ENCODE data around the gene PKNOX2.

Gene PKNOX2

DNA sequence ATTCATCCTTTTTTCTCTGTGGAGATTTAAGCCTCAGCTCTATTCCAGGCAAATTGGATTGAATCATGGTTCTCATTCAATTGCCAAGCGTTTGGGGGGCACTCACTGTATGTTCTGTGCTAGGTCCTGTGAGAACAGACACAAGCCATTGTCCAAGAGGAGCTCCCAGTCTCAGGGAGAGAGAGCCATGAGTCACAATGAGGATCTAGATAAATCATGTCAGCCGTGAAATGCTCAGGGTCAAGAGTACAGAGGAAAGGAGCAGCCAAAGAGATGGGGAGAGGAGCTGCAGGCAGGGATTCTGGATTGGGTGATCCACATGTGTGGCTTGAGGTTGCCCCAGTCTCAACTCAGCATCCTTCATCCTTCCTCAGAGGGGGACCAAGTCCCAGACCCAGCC is 237.9 kb downstream of the PKNOX2 start:
- TF ChIP-seq JUND (IDR thresholded peaks at IDR 0.05; ENCODE audit: low read depth), result no peak
- in situ Hi-C loops (cut with HindIII; ENCODE audit: low pct_unique_long_range_greater_than_20kb, low sequenced_read_pairs), result no loop called here
- DNase-seq (ENCODE audit: low read depth in 1 of 2, low spot score in 1 of 2), result no peak

DNA sequence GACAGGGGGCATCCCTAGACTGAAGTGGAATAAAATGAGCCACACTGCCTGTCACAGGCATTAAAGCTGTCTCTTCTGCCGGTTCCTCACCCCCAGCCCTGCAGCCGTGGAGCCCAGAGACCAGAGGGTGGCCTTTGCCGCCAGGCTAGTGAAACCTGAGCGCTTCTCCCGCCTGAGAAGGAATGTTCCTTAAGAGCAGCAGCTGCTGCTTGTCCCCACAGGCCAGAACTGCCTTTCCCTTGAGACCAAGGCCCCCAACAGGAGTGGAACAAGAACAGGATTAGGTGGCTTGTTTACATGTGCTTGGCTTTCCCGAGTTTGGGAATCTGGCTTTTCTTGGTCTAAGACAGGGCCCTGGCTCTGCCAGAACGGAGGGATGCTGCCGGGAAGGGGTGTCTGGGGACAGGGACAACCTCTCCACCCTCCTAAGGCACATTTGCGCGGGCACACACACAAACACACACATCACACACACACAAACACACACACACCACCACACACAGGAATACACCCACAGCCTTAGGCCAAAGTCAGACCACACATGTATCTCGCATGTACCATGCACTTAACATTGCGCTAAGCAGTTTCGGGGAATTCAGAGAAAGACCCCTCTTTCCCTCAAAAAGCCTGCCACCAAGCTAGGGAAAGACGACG is 239.7 kb downstream of the PKNOX2 start:
- no peak for DNase-seq (ENCODE audit: low read depth in 1 of 2, low spot score in 1 of 2)
- TF ChIP-seq JUND (IDR thresholded peaks at IDR 0.05; ENCODE audit: low read depth), result no peak
- in situ Hi-C loops (cut with HindIII; ENCODE audit: low pct_unique_long_range_greater_than_20kb, low sequenced_read_pairs), result no loop called here

DNA sequence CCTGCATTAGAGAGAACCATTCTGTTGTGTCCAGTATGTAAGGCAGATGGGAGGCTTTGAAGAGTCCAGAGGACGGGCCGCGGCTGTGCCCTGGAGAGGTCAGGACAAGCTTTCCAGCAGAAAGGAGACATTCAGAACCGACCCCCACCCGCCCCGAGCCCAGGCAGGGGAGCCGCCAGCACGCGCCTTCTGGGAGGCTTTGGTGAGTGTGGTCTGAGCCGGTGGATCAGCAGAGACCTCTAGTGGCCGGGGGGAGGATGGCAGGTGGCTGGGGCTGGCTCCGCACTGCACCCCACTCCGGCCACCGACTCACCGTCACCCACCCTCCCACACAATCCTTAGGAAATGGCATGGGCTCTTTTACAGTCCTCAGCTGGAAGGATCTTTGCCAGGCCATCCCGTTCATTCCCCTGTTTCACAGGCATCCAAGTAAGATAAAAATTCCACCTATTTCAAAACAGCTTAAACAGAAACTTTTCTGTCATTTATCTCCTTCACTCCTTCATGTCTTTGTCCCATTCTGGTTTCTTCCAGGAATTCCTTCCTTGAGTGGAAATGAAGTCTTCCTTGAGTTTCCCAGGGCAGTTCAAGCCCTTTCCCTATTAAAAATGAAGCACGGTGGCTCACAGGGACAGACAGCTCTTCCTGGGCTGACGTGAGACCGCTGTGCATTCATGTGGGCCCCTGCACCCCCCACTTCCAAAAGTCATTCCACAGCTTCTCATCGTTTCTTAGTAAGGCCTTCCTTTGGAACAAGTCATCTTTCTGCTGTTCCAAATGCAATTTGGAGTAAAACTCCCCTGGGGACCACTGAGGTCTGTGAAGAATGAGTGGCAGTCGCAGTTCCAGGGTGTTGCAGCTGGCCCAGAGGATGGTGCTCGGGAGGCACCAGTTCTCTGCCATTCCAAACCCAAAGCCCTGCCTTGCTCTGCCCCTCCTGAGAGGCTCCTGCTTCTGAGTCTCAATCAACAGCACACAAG is 240.6 kb downstream of the PKNOX2 start:
- in situ Hi-C loops (cut with HindIII; ENCODE audit: low pct_unique_long_range_greater_than_20kb, low sequenced_read_pairs), result no loop called here
- peak; percentile 63 to 67 for DNase-seq (ENCODE audit: low read depth in 1 of 2, low spot score in 1 of 2)

DNA sequence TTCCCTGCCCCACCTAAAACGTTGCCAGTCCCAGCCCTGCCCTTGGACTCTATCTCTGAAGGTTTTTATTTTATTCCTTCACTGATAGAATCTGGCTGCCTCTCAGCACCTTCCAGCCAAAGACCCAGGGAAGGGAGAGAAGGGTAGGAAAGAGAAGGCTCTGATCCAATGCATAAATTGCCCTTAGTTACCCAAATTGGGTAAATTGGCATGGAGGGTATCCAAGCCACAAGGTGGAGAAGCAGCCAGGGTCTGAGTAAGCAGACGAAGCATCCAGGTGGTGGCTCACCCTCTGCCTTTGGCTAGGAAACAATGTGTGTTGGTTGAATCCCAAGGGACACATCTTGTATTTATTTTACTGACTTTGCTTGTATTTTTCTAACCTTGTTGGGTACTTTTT is 242.5 kb downstream of the PKNOX2 start:
- DNase-seq (ENCODE audit: low read depth in 1 of 2, low spot score in 1 of 2), result no peak
- no peak for TF ChIP-seq JUND (IDR thresholded peaks at IDR 0.05; ENCODE audit: low read depth)
- in situ Hi-C loops (cut with HindIII; ENCODE audit: low pct_unique_long_range_greater_than_20kb, low sequenced_read_pairs), result no loop called here

More for the DNA sequence above, 240.6 kb downstream of the PKNOX2 start:
- TF ChIP-seq JUND (IDR thresholded peaks at IDR 0.05; ENCODE audit: low read depth), result no peak

DNA sequence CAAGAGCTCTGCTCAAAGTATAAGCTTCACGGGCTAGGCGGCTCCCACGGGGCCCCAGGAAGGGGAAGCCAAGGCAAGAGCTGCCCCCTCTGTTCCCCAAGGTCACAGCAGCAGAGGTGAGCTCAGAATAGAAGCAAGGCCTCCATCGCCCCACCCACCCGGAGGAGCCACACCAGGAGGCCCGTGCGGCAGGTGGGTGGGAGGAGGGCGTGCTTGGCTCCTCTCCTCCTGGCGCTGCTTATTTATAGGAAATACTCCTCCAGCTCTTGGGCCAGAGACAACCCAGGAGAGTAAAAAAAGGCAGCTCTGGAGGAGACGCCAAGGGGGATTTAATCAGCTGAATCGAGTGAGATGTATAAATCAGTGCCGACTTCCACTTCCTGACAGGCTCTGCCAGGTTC is 243.8 kb downstream of the PKNOX2 start:
- TF ChIP-seq JUND (IDR thresholded peaks at IDR 0.05; ENCODE audit: low read depth), result no peak
- in situ Hi-C loops (cut with HindIII; ENCODE audit: low pct_unique_long_range_greater_than_20kb, low sequenced_read_pairs), result no loop called here
- no peak for DNase-seq (ENCODE audit: low read depth in 1 of 2, low spot score in 1 of 2)

DNA sequence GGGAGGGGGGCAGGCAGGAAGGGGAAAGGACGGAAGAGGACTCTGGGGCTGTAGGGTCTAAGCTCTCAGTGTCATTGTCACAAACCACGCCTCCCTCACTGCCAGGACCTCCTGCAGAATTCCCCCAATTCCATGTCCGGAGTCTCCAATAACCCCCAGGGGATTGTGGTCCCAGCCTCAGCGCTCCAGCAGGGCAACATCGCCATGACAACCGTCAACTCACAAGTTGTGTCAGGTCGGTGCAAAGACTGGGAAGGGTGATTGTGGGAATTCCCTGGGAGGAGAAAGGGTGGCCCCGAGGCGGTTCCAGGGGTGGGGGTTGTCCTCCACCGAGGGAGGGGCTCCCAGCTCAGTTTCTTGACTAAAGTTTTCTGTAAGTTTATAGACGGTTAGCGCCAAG is 245.5 kb downstream of the PKNOX2 start:
- DNase-seq (ENCODE audit: low read depth in 1 of 2, low spot score in 1 of 2), result no peak
- in situ Hi-C loops (cut with HindIII; ENCODE audit: low pct_unique_long_range_greater_than_20kb, low sequenced_read_pairs), result no loop called here
- no peak for TF ChIP-seq JUND (IDR thresholded peaks at IDR 0.05; ENCODE audit: low read depth)

DNA sequence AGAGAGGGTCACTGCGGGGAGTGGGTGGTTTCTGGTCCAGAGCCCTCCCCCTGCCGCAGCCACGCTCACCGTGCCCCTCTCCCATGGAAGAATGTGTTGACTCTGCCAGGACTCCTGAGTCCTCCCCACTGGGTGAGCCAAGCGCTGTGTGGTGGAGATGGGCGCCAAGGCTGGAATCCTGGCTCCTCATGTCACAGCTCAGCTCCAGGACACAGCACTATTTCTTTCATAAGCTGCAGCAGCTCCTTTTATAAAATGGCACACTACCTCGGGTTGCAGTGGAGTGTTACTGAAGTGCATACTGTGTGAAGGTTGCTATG is 247.6 kb downstream of the PKNOX2 start:
- in situ Hi-C loops (cut with HindIII; ENCODE audit: low pct_unique_long_range_greater_than_20kb, low sequenced_read_pairs), result no loop called here
- no peak for DNase-seq (ENCODE audit: low read depth in 1 of 2, low spot score in 1 of 2)
- TF ChIP-seq JUND (IDR thresholded peaks at IDR 0.05; ENCODE audit: low read depth), result no peak

DNA sequence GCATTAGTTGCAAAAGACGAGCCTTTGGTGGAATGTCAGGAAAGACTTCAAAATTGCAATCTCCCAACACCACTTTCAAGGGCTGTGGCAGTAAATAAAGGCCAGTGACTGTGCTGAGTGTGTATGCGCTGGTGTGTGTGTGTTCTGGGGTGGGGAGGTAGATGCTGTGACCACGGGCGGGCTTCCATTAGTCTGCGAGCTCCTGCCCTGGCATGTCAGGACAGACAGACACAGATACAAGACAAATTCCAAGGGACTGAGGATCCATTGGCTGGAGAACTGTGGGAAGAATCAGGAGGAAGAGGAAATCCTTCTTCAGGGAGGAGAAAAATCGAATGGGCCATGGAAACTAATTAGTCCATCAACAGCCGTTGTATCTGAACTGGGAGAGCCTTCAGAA is 248.0 kb downstream of the PKNOX2 start:
- DNase-seq (ENCODE audit: low read depth in 1 of 2, low spot score in 1 of 2), result no peak
- in situ Hi-C loops (cut with HindIII; ENCODE audit: low pct_unique_long_range_greater_than_20kb, low sequenced_read_pairs), result no loop called here
- no peak for TF ChIP-seq JUND (IDR thresholded peaks at IDR 0.05; ENCODE audit: low read depth)

DNA sequence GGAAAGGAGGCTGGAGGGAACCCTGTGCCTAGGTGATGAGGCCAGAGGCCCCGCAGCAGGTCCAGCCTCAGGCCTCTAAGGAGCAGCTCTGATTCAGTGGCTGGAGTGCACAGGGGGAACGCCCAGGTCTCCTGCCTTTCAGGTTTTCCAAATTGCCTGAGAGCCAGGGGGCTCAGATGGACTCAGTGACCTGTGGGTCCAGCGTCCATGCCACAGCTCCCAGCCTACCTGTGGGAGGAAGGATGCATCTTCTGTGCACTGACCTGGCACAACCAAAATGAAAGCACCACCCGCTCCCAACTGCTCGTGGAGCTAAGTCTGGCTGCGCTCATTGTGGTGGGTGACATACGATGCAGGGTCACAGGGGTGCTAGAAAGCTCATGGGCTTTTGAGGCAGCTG is 248.7 kb downstream of the PKNOX2 start:
- no peak for TF ChIP-seq JUND (IDR thresholded peaks at IDR 0.05; ENCODE audit: low read depth)
- DNase-seq (ENCODE audit: low read depth in 1 of 2, low spot score in 1 of 2), result no peak
- in situ Hi-C loops (cut with HindIII; ENCODE audit: low pct_unique_long_range_greater_than_20kb, low sequenced_read_pairs), result no loop called here

DNA sequence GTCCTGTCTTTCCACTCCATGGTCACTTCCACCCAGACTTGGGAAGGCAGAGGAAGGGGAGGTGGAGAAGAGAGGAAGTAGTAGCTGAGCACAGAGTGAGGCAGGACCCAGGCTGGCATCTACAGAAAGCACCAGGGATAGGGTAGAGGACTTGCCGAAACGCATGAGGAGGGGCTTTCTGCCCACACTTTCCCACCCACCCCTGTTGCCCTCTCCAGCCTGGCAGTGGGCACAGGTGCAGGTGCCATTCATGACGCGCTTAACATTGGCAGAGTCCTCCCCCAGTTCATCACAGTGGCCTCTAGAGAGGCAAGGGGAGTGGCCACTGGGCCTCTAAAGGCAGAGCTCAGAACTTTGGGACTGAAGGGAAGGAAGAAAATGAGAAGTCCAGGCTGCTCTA is 249.6 kb downstream of the PKNOX2 start:
- TF ChIP-seq JUND (IDR thresholded peaks at IDR 0.05; ENCODE audit: low read depth), result no peak
- in situ Hi-C loops (cut with HindIII; ENCODE audit: low pct_unique_long_range_greater_than_20kb, low sequenced_read_pairs), result no loop called here
- DNase-seq (ENCODE audit: low read depth in 1 of 2, low spot score in 1 of 2), result no peak

DNA sequence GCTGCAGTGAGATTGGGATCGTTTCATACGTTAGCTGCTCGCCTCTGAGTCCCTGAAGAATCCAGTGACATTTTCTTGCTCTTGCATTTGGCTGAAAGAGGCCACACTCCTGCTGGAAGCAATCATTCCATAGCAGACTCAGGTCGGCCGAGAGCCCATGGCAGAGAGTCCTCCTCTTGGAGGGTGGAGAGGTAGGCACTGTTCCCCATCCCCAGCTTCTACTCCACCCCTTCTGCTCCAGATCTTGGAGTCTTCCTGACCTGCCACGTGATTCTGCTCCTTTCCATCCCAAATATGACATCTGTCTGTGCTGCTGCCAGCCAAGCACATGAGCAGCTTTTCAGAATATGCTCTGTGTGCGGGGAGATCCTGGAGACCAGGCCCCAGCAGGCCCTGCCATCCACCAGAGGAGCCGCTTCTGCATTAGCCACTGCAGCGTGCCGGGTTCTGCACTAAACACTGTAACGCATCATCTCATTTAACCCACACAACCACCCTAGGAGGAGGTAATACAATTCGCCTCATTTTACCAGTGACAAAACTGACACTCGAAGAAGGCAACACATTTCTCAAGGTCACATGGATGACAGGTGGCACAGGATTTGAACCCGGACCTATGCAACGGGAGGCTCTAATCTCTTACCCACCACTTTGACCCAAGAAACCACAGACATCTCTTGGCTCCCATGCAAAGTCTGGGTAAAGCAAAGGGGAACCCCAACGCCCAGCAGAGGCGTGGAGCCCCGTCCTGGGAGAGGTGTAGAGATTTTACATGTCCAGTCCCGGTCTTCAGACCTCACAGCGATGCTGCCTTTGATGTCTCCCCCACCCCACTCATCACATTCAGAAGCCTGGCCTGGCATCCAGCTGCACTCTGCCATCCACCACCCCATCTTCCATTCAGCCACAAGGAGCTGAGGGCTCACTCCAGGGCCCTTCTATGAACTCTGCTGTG is 252.7 kb downstream of the PKNOX2 start:
- in situ Hi-C loops (cut with HindIII; ENCODE audit: low pct_unique_long_range_greater_than_20kb, low sequenced_read_pairs), result no loop called here
- DNase-seq (ENCODE audit: low read depth in 1 of 2, low spot score in 1 of 2), result no peak
- no peak for TF ChIP-seq JUND (IDR thresholded peaks at IDR 0.05; ENCODE audit: low read depth)

DNA sequence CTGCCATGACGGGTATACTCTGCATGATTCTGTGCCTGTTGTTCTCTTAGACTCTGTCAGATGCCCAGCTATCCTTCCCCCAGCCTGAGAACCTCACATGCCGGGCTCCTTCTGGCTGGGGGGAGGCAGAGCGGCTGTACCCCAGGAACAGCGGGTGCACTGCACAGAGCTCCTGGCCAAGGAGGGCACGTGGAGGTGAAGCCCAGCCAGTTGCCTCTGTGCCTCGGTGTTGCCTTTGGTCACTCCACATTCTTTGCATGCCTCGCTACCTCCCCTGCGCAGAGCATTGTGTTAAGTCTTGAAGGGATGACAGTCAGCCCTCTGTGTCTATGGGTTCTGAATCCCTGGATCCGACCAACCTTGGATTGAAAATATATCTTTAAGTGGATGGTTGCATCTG is 253.8 kb downstream of the PKNOX2 start:
- in situ Hi-C loops (cut with HindIII; ENCODE audit: low pct_unique_long_range_greater_than_20kb, low sequenced_read_pairs), result no loop called here
- TF ChIP-seq JUND (IDR thresholded peaks at IDR 0.05; ENCODE audit: low read depth), result no peak
- DNase-seq (ENCODE audit: low read depth in 1 of 2, low spot score in 1 of 2), result no peak
